Fibroblast of lung (primary cell): ENCODE results near the gene LCN15.

Source experiments
- EZH2 ChIP-seq: IDR thresholded peaks from 2 replicates; pipeline ENCODE4 v1.5.1; 2012; ENCODE audit warnings: low read length, control low read depth, mild to moderate bottlenecking; ENCODE audit errors: missing control alignments
- TF ChIP-seq, protein P1 (sequence below), 2 donors: IDR thresholded peaks in 1 of 2; conservative IDR thresholded peaks in 1 of 2; 1 replicate in 1 of 2; 2 replicates in 1 of 2; pipeline ENCODE4 v1.5.1; 2011 to 2012; ENCODE audit warnings: low read length in 2 of 2, control low read depth in 1 of 2, inconsistent platforms in 1 of 2, low read depth in 1 of 2, mild to moderate bottlenecking in 1 of 2

DNA sequence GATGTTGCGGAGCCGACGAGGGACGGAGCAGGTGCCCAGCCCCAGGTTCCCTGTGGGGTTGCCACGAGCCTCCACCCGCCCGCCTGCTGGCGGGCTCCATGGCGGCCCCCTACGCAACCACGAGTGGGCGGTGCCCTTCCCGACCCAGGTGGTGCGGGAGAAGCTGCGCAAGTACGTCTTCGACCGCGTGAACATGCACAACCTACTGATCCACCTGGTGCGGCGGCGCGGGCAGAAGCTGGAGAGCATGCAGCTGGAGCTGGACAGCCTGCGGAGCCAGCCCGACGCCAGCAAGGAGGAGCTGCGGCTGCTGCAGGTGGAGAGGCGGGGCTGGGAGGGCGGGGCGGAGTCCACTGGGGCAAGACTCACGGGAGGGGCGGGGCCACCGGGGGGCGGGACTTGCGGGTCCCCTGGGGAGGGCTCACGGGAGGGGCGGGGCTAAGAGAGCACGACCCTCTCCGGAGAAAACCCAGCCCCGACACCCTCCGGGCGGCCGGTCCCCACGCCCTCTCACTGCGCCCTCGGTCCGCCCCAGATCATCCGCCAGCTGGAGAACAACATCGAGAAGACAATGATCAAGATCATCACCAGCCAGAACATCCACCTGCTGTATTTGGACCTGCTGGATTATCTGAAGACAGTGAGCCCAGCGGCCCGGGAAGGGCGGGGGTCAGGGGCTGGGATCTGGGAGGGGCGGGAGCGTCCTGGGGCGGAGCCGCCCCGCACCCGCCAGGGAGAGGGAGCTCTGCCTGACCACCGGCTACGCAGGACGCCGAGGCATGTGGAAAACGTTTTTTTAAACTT lies 35.7 kb upstream of the LCN15 start:
- TF ChIP-seq, protein P1, sequence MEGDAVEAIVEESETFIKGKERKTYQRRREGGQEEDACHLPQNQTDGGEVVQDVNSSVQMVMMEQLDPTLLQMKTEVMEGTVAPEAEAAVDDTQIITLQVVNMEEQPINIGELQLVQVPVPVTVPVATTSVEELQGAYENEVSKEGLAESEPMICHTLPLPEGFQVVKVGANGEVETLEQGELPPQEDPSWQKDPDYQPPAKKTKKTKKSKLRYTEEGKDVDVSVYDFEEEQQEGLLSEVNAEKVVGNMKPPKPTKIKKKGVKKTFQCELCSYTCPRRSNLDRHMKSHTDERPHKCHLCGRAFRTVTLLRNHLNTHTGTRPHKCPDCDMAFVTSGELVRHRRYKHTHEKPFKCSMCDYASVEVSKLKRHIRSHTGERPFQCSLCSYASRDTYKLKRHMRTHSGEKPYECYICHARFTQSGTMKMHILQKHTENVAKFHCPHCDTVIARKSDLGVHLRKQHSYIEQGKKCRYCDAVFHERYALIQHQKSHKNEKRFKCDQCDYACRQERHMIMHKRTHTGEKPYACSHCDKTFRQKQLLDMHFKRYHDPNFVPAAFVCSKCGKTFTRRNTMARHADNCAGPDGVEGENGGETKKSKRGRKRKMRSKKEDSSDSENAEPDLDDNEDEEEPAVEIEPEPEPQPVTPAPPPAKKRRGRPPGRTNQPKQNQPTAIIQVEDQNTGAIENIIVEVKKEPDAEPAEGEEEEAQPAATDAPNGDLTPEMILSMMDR (conservative IDR thresholded peaks at IDR 0.05 in 1 of 2, IDR thresholded peaks at IDR 0.05 in 1 of 2; ENCODE audit: low read depth in 1 of 2, low read length in 2 of 2): no peak
- no peak for TF ChIP-seq EZH2
